Bronchial epithelial cell (primary cell): ENCODE measurements around the gene MBOAT7. TPM values are rescaled to one million over a fixed set of nuclear protein-coding genes. Genes with fewer than 3 reads are reported as not detected.
A peak's percentile ranks its signal among the peaks of the same experiment; 100 is the strongest.

Experiments
- DNase-seq: peaks from one replicate; pipeline ENCODE4 v3.0.0-alpha.2; 2010; ENCODE audit warnings: low read depth
- FAIRE-seq: peaks from 2 replicates; lab custom pipeline; 2011; peaks lifted over from hg19 to GRCh38; lab: Jason Lieb, UNC
- H3K27me3 ChIP-seq: 2 replicates; pipeline ENCODE4 v1.5.1; 2011; ENCODE audit warnings: low read length; ENCODE audit not compliant: control insufficient read depth, insufficient read depth
- H3K36me3 ChIP-seq: 2 replicates; pipeline ENCODE4 v1.5.1; 2011; ENCODE audit warnings: low read length; ENCODE audit not compliant: control insufficient read depth, insufficient read depth
- H3K4me3 ChIP-seq: 2 replicates; pipeline ENCODE4 v1.5.1; 2011; ENCODE audit warnings: mild to moderate bottlenecking, low read depth, low read length, control low read depth
- total RNA-seq: library from RNA; depleted of rRNA; stranded (reverse); fragments of >200 nt; gene quantifications from 2 replicates; pipeline ENCODE4 v1.2.1, GENCODE V29; 2014
- TF ChIP-seq, protein P1 (sequence below): IDR thresholded peaks from 2 replicates; pipeline ENCODE4 v1.5.1; 2011; ENCODE audit warnings: mild to moderate bottlenecking, moderate library complexity, low read length, control low read depth, inconsistent platforms; ENCODE audit not compliant: insufficient read depth, severe bottlenecking

MBOAT7 gene
- total RNA-seq, 1 donor from 2014 or later: 6.8 TPM

DNA sequence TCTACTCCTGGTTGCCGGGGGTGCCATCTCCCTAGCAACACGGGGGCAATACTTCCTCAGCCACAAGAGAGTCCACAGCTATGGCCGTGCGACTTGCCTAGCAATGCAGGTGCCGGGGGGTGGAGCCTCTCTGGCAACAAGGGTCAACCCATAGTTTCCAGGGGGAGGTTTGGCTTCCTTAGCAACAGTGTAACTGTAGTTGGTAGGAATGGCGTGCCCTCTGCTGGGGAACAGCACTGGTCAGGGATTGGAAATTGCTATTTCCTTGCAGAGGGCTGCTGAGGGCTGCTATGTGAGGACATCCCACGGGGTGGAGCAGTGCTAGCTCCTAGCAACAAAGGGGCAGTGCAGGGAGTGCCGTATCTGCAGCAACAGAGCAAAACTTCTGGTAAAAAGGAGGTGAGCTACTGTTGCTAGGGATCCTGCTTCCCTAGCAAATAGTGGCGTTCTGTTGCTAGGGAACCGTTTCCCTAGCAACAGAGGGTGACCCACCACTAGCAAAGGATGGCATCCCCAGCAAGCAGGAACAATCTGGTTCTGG is 9.4 kb downstream of the MBOAT7 start:
- FAIRE-seq: peak; percentile 62

DNA sequence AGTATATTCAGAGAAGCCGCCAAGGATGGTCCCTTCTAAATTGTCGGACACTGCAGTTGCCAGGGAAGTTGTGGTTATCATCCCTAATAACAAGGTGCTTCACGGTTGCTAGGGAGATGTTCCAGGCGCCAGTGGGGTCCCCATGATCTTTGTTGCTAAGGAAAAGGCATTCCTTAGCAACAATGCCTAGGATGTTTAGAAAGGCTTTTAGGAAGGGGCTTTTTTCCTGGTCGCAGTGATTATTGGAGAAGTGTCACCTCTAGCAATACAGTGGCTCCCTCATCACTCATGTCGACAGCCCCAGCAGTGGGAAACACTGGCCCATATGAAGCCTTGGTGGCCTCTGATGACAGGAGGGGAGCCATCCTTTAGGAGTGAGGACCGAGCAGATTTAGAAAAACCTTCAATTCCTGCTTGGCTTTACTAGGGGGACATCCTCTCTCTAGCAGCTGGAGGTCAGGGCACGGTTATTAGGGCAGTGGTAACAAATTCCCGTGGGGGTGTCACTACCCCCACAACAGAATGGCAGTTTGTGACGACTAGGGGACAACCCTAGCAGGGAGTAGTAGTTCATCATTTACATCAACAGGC is 10.0 kb downstream of the MBOAT7 start:
- H3K36me3 ChIP-seq: peaks cover 16% of the 10 kb centered on the region
- no peak overlapping the region for H3K4me3 ChIP-seq
- H3K27me3 ChIP-seq: no peaks in the 10 kb centered on the region
- DNase-seq: no peak
- TF ChIP-seq, protein P1, sequence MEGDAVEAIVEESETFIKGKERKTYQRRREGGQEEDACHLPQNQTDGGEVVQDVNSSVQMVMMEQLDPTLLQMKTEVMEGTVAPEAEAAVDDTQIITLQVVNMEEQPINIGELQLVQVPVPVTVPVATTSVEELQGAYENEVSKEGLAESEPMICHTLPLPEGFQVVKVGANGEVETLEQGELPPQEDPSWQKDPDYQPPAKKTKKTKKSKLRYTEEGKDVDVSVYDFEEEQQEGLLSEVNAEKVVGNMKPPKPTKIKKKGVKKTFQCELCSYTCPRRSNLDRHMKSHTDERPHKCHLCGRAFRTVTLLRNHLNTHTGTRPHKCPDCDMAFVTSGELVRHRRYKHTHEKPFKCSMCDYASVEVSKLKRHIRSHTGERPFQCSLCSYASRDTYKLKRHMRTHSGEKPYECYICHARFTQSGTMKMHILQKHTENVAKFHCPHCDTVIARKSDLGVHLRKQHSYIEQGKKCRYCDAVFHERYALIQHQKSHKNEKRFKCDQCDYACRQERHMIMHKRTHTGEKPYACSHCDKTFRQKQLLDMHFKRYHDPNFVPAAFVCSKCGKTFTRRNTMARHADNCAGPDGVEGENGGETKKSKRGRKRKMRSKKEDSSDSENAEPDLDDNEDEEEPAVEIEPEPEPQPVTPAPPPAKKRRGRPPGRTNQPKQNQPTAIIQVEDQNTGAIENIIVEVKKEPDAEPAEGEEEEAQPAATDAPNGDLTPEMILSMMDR: no peak
- no peak for FAIRE-seq

More for the DNA sequence above, 9.4 kb downstream of the MBOAT7 start:
- TF ChIP-seq, protein P1: peak; percentile 42
- DNase-seq: peak; percentile 58
- Histone ChIP-seq H3K4me3 (no peak overlapping the region), H3K27me3 (no peaks in the 10 kb centered on the region), H3K36me3 (peaks cover 16% of the 10 kb centered on the region)

DNA sequence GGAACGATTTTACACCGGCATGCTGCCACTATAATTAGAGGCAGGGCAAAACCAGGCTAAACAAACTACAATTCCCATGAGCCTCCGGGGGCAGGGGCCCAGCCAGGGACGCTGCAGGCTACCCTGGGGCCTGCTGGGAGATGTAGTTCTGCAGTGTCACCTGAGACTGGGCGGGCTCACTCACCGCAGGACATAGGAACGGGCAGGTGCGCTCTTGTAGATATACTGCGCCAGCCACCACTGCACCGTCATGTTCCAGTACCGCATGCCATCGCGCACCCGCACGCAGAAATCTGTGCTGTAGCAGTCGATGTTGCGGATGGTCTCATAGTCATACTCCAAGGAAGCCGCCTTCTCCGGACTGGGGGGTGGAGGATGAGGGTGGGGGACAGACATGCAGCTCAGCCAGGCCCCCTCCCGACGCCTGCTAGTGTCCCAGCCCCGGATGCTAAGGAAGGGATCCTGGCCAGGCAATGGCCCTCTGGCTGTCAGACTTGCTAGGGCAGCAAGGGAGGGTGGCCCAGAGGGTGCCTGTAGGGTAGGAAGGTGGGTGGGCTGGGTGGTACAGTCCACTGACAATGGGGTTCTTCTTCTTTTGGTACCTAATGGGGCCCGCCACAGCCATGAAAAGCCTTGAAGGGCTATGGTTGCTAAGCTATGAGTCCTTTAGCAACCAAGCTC is 10.7 kb downstream of the MBOAT7 start:
- no peak for DNase-seq
- Histone ChIP-seq H3K36me3 (peaks cover 16% of the 10 kb centered on the region), H3K27me3 (no peaks in the 10 kb centered on the region), H3K4me3 (no peak overlapping the region)
- peak; percentile 50 for FAIRE-seq
- TF ChIP-seq, protein P1: no peak

DNA sequence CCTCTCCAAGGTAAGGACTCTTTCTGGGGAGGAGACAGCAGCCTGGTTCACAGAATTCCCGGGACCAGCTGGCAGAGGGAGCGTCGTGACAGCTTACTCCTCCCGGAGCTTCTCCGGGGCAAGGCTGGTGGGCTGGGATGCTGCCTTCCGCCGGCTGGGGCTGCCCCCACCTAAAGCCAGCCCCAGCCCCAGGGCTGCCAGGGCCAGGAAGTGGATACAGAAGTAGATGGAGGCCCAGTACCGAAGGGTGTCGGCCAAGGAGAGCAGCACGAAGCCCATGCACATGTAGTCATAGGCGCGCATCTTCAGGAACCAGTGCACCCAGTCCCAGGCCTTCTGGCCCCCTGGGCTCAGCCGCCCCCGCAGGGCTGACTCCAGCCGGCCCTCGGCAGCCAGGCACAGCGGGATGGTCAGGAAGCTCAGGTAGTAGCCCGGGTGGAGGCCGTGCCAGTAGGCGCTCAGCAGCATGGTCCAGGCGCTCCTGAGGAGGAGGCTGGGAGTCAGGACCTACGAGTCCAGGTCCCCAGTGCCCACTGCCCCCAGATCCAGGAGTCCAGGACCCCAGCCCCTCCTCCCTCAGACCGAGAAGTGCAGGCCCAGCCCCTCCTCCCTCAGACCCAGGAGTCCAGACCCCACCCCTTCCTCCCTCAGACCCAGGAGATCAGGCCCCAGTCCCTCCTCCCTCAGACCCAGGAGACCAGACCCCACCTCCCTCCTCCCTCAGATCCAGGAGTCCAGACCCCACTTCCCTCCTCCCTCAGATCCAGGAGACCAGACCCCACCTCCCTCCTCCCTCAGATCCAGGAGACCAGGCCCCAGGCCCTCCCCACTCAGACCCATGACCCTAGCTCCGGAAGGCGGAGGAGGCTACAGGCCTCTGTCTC is 15.2 kb downstream of the MBOAT7 start:
- FAIRE-seq: no peak
- Histone ChIP-seq H3K4me3 (no peak overlapping the region), H3K27me3 (no peaks in the 10 kb centered on the region), H3K36me3 (peaks cover 6% of the 10 kb centered on the region)
- TF ChIP-seq, protein P1: no peak
- DNase-seq: no peak

DNA sequence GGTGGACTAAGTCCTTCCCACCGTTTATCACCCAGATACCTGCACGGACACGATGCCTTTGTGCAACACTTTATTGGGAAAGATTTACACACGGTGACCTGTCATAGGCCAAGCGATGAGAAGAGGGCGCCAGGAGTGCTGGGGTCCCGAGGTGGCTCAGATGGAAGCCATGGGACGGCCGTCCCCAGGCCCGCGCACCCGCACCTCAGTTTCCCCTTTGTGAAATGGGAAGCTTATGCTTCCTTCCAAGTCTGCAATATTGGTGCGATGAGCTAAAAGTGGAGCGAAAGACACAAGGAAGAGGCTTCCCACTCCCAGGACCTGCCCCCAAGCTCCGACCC is 16.1 kb downstream of the MBOAT7 start:
- no peaks in the 10 kb centered on the region for H3K27me3 ChIP-seq
- TF ChIP-seq, protein P1: no peak
- peak overlapping the region; percentile 59 for H3K4me3 ChIP-seq
- no peak for DNase-seq
- FAIRE-seq: no peak
- H3K36me3 ChIP-seq: peaks cover 2% of the 10 kb centered on the region
